Loucy (cell line): ENCODE measurements around the gene SCN5A.

Experiments
- EZH2phosphoT487 ChIP-seq: fragments of 200-600 bp; IDR thresholded peaks from 2 replicates; pipeline ENCODE4 v1.6.1; 2018; ENCODE audit warnings: antibody characterized with exemption, mild to moderate bottlenecking, moderate library complexity, borderline replicate concordance
- TF ChIP-seq, protein P1 (sequence below): fragments of 200-600 bp; sonication (generic); conservative IDR thresholded peaks from 2 replicates; pipeline ENCODE4 v1.5.1; 2014; ENCODE audit warnings: mild to moderate bottlenecking, antibody characterized with exemption, low read length

DNA sequence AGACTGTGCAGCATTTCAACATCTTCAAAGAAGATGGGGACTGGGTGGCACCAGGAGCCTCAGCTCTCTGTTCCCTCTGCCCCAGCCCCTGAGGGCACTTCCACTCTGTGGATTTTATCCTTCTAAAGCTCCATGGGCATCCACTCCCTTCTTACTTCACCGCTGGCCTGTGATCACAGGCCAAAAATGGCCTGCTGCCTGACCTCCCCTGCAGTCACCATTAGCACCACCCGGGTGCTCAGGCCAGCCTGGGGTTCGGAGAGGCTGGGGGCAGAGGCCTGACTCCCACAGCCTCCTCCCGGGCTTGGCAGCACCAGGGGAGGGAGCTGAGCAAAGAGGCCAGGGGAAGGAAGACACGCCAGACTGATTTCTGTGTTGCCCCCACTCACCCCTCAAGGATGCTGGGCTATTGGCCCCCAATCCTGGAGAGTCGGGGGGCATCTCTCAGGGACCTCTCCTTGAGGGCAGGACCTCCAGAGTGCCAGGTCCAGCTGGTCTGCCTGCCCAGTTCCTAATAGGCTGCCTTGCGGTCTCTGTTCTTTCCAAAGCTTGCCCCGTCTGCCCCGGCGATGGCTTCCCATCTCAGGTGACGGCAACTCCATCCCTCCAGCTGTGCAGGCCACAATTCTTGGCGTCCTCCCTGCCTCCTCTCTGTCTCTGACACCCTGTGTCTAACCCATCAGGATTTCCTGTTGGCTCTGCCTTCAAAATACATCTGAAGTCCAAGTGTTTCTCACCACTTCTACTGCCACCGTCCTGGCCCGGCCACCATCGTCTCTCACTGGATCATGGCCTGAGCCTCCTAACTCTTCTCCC lies 86.2 kb downstream of the SCN5A start:
- TF ChIP-seq, protein P1, sequence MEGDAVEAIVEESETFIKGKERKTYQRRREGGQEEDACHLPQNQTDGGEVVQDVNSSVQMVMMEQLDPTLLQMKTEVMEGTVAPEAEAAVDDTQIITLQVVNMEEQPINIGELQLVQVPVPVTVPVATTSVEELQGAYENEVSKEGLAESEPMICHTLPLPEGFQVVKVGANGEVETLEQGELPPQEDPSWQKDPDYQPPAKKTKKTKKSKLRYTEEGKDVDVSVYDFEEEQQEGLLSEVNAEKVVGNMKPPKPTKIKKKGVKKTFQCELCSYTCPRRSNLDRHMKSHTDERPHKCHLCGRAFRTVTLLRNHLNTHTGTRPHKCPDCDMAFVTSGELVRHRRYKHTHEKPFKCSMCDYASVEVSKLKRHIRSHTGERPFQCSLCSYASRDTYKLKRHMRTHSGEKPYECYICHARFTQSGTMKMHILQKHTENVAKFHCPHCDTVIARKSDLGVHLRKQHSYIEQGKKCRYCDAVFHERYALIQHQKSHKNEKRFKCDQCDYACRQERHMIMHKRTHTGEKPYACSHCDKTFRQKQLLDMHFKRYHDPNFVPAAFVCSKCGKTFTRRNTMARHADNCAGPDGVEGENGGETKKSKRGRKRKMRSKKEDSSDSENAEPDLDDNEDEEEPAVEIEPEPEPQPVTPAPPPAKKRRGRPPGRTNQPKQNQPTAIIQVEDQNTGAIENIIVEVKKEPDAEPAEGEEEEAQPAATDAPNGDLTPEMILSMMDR: no peak
- no peak for TF ChIP-seq EZH2phosphoT487
